ENCODE measurements around the gene FBXL19.

The FBXL19 gene

DNA sequence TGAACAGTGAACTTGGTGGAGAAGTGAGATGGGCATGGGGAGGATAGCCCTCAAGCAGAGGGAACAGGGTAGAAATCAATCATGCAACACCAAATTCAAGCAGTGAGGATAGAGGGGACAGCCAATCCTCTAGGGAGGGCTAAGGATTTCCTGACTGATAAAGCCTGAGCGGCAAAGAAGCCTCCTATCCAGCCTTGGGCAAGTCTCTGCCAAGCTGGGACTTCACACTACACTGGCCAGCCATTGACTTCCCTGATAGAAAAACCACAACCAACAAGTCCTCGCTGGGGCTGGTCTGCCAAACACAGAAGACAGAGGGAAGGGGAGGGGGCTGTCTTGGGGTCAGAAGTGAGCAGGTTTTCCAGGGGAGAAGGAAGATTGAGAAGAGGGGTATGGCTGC is 2.5 kb upstream of the FBXL19 start:
- Histone ChIP-seq H3K27ac (peak overlapping the region in 1 of 21 experiments; percentile 94), H3K4me3 (no peak overlapping the region)

DNA sequence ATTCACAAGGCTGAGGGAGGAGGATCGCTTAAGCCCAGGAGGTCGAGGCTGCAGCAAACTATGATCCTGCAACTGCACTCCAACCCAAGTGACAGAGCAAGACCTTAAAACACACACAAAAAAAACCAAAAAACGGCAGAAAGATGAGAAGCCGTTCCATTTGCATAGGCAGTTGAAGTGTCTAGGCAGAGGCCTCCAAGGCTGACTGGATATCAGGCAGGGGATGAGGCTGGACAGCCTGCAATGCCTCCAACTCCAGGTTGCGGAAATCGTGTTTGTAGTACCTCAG is 2.0 kb upstream of the FBXL19 start:
- Histone ChIP-seq H3K4me3 (peak overlapping the region; percentile 45 to 91 (median 67)), H3K27ac (peak overlapping the region in 15 of 21 experiments; percentile 5 to 96 (median 91))

DNA sequence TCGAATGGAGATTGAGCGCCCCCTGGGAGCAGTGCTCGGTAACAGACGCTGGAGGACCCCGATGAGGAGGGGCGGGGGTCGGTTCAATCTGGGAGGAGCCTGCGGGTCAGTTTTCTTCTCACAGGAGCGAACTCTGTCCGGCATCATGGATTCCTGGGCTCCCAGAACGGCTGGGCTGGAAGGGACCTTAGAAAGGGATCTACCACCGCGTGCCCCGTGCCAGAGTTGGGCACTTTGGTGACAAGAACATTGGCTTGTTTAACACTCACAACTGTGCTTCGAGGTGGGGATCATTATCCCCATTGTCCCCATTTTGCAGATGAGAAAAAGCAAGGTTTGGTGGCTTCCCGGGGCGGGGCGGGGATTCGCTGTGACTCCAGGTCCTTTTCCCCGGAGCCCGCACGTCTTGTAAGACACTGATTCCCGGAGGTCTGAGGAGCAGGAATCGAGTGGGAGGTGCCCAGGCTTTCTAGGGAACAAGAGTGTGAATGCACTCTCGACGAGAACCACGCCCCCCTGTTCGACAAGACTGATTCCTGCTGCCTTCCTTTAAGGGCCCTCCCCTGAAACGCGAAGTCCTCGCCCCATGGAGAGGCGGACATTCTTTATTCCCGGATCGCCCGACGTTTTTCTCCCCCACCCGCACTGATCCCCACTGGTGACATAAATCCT is 1.5 kb upstream of the FBXL19 start:
- Histone ChIP-seq H3K4me3 (peak overlapping the region; percentile 45 to 91 (median 67)), H3K27ac (peak overlapping the region in 20 of 21 experiments; percentile 5 to 96 (median 87))

DNA sequence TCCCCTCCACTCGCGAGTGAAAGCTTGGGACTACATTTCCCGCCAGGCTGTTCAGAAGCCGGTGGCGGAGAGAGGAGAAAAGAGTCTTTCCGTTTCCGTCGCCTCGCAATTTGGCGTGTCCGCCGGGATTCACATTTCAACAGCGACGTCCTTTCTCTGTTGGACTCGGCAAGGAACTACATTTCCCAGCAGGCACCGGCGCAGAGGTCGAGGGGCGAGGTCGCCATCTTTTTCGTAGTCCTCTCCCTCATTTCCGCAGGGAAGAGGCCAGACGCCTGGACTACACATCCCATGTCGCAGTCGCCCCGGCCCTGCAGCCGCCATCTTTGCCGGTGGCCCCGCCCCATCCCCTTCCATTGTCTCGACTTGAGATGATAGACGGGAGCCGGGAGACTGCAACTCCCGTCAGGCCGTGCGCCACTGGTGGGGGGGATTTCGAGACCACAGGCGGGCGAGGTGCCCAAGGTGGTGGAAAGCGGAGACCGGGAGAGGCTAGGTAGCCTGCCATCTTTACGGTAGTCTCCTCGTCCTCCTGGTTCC is 882 bp upstream of the FBXL19 start:
- H3K4me3 ChIP-seq, result peak overlapping the region; percentile 48 to 91 (median 73)

DNA sequence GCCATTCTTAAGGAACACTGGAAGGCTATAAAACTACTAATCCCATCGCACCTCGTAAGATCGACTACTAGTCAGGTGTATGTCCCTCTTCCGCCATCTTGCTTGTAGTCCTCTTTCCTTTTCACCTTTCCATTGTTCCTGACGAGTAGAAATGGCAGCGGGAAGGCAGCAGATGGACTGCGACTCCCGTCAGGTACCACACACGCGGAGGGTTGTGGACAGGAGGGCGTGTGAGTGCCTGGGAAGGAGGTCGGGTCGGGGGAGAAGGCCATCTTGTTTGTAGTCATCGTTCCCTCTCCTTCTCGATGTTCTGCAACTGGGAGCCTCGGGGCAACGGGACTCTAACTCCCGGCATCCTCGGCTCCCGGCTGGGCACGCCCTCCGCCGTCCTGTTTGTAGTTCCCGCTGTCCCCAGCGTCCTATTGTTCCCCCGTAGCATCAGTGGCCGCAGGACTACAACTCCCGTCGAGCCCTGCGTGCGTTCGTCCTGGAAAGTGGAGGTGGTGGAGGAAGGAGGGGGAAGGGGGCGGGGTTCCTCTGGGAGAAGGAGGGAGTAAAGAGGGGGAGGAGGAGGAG is 324 bp upstream of the FBXL19 start:
- peak overlapping the region; percentile 24 to 96 (median 91) for H3K27ac ChIP-seq
- H3K4me3 ChIP-seq, result peak overlapping the region; percentile 67 to 91 (median 73)

More for the DNA sequence above, 882 bp upstream of the FBXL19 start:
- peak overlapping the region; percentile 24 to 96 (median 91) for H3K27ac ChIP-seq

DNA sequence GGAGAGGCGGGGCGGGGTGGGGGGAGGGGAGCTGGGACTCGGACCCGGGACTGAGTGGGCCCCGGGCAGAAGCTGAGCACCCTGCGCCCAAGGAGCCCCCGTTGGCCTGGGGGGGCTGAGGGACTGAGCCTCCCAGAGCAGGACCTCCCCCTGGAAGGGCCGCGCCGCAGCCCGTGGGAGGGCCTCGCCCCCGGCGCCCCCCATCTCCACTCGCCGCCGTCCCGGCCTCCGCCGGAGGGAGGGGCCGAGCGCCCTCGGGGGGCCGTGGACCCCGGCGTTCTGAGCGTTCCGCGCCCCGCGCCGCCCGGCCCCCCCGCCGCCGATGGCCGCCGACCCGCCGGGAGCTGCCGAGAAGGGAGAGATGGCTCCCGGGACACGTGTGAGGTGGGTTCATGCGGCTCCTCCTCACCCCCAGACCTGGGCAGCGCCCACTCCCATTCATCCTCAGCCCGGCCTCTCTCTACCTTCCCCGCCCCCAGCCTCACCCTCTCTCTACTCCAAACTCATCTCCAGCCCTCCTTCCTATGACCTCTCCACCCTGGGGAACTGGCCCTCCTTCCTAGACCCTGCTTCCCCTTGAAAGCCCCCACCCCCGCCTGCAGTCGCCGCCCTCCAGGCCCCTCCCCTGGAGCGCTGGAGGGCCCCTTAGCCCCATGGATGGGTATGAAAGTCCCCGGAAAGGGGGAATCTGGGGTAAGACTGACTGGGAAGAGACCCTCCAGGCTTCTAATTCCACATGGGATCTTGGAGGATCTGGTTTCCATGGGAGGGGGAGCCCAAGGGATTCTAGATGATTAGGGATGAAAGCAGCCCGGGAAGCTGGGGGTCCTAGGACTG is 922 bp downstream of the FBXL19 start:
- Histone ChIP-seq H3K4me3 (peak overlapping the region; percentile 67 to 91 (median 73)), H3K27ac (peak overlapping the region; percentile 47 to 96 (median 91))

DNA sequence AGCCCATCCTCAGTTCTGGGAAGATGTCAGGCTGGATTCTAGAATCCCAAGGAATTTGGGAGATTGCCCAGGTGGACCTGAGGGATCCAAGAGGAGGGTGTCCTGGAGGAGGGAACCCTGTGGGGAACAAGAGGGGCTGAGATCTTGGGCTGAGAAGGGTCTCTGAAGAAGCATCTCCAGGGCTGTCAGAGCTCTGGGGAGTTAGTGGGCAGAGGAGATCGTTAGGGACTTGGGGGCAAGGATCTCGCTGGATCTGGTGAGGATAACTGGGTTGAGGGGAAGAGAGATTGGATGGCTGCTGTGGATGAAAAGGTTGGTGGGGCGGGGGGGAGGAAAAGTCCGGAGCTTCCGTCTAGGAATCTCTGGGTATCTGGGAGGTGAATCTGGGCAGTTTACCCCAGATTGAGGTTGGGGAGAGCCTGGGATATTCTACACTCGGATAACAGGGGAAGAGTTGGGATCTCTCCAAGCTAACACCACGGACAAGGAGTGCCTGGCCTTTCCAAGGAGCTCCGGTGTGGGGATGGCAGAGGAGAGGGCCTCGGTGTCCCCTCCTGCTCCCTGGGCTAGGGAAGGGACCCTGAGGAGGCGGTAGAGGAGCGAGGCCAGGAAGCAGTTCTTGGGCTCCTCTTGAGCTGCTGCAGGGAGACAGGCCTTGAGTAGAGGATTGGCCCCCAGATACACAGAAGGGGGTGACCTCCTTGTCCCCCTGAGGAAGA is 1.7 kb downstream of the FBXL19 start:
- Histone ChIP-seq H3K4me3 (peak overlapping the region in 6 of 7 experiments; percentile 67 to 91 (median 78)), H3K27ac (peak overlapping the region in 13 of 21 experiments; percentile 21 to 95 (median 91))

DNA sequence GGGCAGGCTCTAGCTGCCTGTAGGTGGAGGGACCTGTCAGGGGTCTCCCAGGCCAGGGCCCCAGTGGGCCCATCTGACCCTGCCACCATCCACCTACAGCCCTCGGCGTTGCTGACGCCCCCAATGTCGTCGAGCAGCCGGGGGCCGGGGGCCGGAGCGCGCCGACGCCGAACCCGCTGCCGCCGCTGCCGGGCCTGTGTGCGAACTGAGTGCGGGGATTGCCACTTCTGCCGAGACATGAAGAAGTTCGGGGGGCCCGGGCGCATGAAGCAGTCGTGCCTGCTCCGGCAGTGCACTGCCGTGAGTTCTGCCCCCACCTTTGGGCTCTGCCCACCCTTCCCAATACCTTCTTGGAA is 2.2 kb downstream of the FBXL19 start:
- H3K27ac ChIP-seq, result peak overlapping the region in 4 of 21 experiments; percentile 86 to 94 (median 90)
- no peak overlapping the region for H3K4me3 ChIP-seq

DNA sequence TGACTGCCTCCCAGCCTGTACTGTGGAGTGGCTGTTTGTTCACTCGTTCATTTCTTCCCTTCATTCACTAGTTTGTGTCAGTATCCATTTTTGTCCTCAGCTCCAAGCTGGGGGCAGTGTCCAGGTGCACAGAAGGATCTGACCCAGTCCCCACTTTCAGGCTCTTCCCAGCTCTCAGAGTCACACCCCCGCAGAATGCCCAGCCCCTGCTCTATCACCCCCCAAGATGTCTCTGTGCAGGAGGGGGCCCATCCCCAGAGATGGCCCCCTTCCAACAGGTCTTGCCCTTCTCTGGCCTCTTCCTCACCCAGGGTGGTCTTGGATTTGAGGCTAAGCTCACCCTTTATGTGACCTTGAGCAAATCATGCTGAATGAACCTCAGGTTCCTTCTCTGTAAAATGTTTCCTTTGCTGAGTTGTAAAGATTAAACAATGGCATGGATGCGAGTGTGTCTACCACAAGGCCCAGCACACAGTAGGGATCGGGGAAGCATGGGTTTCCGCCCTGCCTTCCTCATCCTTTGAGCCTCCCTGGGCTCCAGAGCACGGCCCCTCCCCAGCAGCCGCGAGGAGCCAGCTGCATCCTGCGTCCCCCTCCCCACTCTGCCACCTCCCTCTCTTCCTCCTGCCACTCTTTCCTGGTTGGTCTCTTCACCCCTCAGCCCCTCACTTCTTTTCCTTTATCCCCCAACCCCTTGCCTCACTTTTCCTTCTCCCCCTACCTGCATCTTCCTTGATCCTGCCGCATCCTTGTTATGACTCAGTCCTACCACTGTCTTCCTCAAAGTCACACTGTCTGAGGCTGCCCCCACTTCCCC is 2.8 kb downstream of the FBXL19 start:
- Histone ChIP-seq H3K4me3 (no peak overlapping the region), H3K27ac (no peak overlapping the region)

DNA sequence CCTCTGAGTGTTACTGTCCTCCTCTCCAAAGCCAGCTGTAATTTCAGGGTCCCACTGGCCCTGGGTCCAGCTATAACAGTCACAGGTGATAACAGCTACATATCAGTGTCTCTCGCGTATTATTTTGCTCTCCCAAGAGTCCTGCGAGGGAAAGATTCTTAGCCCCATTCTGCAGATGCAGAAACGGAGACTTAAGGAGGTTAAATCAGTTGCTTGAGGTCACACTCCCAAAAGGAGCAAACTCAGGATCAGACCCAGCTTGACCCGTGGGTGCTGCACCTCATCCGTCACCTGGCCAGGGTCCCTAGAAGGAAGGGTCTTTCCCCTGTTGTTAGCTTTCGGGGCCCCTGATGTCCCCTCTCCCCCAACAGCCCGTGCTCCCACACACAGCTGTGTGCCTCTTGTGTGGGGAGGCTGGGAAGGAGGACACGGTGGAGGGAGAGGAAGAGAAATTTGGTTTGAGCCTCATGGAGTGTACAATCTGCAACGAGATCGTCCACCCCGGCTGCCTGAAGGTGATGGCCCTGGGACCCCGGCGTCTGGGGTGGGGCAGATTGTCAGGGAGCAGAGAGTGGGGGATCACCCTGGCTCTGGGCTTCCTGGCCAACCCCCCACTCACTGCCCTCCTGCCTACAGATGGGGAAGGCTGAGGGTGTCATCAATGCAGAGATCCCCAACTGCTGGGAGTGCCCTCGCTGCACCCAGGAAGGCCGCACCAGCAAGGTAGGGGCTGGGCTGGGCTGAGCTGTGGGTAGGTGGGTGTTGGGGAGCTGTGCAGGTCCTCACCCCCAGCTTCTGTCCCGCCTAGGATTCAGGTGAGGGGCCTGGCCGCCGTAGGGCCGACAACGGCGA is 3.8 kb downstream of the FBXL19 start:
- Histone ChIP-seq H3K4me3 (peak overlapping the region in 4 of 7 experiments; percentile 2 to 35 (median 26)), H3K27ac (peak overlapping the region in 15 of 21 experiments; percentile 4 to 81 (median 67))

DNA sequence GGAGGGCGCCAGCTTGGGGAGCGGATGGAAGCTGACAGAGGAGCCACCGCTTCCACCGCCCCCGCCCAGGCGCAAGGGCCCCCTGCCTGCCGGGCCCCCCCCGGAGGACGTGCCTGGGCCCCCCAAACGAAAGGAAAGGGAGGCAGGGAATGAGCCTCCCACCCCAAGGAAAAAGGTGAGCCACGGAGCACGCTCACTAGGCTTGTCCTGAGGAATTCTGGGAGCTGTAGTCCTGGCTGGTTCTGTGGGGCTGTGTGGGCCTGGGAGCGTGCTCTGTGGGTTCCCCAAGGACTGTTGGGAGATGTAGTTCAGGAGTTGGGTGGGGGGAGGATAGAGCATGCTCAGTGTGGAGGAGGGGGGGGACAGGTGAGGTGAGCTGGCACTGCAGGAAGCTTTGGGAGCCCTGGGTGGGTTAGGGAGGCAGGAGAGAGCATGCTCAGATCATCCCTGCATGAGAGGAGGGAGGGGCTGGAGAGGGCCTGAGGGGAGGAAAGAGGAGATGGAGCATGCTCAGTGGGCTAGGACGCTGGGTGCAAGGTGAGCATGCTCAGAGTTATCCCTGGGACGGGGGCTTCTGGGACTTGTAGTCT is 4.5 kb downstream of the FBXL19 start:
- H3K27ac ChIP-seq, result peak overlapping the region in 15 of 21 experiments; percentile 4 to 81 (median 67)
- peak overlapping the region in 4 of 7 experiments; percentile 2 to 35 (median 26) for H3K4me3 ChIP-seq

DNA sequence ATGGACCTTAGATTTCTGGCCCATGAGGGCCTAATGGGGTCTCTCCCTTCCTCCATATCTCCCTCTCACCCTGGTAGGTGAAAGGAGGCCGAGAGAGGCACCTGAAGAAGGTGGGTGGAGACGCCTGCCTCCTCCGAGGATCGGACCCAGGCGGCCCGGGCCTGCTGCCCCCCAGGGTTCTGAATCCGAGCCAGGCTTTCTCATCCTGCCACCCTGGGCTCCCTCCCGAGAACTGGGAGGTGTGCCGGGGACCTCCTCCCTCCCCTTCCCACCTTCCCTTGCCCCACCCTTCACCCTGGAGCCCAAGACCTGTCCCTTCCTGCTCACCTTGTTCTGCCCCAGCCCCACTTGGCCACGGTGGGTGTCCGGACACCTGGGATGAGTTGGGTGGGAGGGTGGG is 5.0 kb downstream of the FBXL19 start:
- peak overlapping the region in 6 of 21 experiments; percentile 16 to 81 (median 43) for H3K27ac ChIP-seq
- H3K4me3 ChIP-seq, result no peak overlapping the region

DNA sequence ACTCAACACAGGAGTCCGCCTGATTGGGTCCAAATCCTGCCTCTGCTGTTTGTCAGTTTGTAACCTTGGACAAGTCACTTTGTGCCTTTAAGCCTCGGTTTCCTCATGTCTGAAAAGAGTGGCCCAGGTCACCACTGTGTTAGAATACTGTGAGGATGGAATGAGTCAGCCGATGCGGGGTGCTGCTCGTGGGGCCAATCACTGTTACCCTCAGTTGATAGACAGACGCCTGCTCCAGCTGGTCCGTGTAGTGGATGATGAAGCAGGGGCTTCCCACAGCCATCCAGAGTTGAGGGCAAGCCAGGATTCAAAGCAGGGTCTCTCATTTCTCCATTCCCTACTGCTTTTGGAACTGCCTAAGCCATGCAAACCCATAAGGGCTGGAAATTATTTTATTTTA is 5.8 kb downstream of the FBXL19 start:
- Histone ChIP-seq H3K27ac (peak overlapping the region in 1 of 21 experiments; percentile 16), H3K4me3 (no peak overlapping the region)

DNA sequence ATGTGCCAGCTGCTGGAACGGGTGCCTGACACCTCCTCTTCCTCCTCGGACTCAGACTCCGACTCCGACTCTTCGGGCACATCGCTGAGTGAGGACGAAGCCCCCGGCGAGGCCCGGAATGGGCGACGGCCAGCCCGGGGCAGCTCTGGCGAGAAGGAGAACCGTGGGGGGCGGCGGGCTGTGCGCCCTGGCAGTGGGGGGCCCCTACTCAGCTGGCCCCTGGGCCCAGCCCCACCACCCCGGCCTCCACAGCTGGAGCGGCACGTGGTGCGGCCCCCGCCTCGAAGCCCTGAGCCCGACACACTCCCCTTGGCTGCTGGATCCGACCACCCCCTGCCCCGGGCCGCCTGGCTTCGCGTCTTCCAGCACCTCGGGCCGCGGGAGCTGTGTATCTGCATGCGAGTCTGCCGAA is 6.8 kb downstream of the FBXL19 start:
- Histone ChIP-seq H3K4me3 (no peak overlapping the region), H3K27ac (no peak overlapping the region)

DNA sequence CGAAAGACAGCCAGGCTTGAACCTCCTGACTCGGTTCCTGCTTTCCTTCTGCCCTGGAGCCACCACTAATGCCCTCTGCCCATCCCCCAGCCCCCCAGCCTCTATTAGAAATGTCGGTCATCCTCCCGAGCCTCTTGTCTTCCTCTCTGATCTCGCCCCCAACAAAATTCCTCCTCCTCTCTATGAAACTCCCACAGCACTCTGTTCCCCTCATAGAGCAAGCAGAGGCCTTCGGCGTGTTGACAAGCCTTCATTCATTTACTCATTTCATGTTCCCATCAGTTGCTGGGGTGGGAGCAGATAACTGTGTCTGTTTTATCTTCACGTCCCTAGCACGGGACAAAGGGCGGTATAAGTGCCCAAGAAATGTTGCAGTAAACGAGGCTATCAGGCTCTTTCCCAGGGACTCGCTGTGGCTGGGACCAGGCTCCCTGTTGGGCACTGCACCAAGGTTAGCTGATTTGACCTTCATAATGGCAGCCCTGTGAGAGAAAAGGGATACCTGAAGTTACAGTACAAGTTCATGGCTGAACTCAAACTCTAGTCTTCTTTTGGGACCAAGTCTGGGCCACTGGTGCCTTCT is 7.8 kb downstream of the FBXL19 start:
- H3K27ac ChIP-seq, result no peak overlapping the region
- H3K4me3 ChIP-seq, result no peak overlapping the region

DNA sequence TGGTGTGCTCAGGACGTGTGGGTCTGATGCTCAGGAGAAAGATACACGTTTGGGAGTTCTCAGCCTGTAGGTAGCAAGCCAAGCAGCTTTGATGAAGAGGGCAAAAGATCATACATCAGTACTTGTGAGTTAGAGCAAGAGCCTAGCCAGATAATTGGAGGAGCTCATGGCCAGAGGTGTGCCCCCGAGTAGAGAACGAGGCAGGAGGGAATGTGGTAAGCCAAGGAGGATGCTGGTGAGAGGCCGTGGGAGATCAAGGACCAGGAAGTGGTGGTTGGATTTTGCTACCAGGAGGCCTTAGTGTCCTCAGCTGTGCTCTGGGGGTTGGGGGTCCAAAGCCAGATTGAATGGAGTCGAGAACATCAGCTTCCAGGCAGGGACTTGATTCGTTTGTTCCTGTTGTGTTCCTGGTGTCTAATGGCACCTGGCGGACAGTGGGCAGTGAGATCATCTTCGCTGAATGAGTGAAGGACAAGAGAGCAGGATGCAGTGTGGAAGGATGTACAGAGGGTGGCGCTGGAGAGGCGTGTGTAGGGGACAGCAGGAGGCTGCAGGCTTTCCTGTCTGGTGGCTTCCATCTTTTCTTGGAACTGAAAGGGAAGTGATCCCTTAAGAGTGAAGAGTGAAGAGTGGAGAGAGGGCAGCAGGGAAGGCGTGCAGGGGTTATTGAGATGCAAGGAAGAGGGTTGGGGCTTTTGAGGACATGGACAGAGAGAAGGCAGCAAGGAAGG is 11.6 kb downstream of the FBXL19 start:
- no peak overlapping the region for H3K4me3 ChIP-seq
- H3K27ac ChIP-seq, result no peak overlapping the region

DNA sequence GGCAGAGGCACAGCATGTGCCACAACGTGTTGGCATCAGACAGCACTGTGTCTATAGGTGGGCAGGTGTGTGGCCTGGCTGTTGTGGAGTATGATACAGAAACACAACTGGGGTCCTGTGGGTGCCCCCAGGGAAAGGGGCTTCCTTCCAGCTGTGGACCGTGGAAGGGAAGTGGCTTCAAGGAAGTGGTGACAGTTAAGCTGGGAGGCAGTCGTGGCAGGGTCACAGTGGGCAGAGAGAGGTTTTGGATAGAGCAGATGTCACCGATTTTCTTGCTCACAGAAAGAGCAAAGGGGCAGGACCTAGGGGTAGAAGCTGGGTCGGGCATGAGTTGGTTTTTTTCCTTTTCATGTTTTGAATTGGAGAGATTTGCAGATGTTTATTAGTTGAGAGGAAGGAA is 14.3 kb downstream of the FBXL19 start:
- H3K4me3 ChIP-seq, result no peak overlapping the region
- H3K27ac ChIP-seq, result peak overlapping the region in 3 of 21 experiments; percentile 2 to 49 (median 41)

Measured in skin epidermis (tissue), 12 donors.